IPS DF 6.9 (cell line): ENCODE measurements around the gene IPO7.
"Not testable (repeated sequence)": the region's sequence is repeated elsewhere in the genome, so short reads cannot be mapped to it uniquely, and the experiment has no call there.

Source experiments
- DNase-seq: peaks from one replicate; pipeline ENCODE4 v3.0.0-alpha.2; 2013; ENCODE audit warnings: low read depth, low spot score
- H3K27ac ChIP-seq: one replicate; pipeline ENCODE4 v1.5.1; 2013; ENCODE audit warnings: low read length, control low read depth
- H3K27me3 ChIP-seq: 2 replicates; pipeline ENCODE4 v1.6.1; 2013; ENCODE audit warnings: mild to moderate bottlenecking, low read length; ENCODE audit not compliant: control insufficient read depth, insufficient read depth
- H3K36me3 ChIP-seq: 2 replicates; pipeline ENCODE4 v1.6.1; 2013; ENCODE audit warnings: low read length; ENCODE audit not compliant: control insufficient read depth, insufficient read depth
- H3K4me1 ChIP-seq: 2 replicates; pipeline ENCODE4 v1.6.1; 2013; ENCODE audit warnings: low read length; ENCODE audit not compliant: control insufficient read depth, insufficient read depth
- H3K4me3 ChIP-seq: 2 replicates; pipeline ENCODE4 v1.5.1; 2013; ENCODE audit warnings: mild to moderate bottlenecking, low read length
- H3K9me3 ChIP-seq: 2 replicates; pipeline ENCODE4 v1.6.1; 2013; ENCODE audit warnings: low read length, inconsistent platforms; ENCODE audit not compliant: control insufficient read depth, insufficient read depth
- WGBS: extraction: QIAGEN DNeasy Blood & Tissue Kit; methylation state at CpG from one replicate; pipeline ENCODE4 v1.1.7; 2013; ENCODE audit warnings: mixed read lengths, missing lambda C conversion rate; ENCODE audit not compliant: insufficient read length, insufficient coverage; 5-methylcytosine and 5-hydroxymethylcytosine counted together

Gene IPO7

DNA sequence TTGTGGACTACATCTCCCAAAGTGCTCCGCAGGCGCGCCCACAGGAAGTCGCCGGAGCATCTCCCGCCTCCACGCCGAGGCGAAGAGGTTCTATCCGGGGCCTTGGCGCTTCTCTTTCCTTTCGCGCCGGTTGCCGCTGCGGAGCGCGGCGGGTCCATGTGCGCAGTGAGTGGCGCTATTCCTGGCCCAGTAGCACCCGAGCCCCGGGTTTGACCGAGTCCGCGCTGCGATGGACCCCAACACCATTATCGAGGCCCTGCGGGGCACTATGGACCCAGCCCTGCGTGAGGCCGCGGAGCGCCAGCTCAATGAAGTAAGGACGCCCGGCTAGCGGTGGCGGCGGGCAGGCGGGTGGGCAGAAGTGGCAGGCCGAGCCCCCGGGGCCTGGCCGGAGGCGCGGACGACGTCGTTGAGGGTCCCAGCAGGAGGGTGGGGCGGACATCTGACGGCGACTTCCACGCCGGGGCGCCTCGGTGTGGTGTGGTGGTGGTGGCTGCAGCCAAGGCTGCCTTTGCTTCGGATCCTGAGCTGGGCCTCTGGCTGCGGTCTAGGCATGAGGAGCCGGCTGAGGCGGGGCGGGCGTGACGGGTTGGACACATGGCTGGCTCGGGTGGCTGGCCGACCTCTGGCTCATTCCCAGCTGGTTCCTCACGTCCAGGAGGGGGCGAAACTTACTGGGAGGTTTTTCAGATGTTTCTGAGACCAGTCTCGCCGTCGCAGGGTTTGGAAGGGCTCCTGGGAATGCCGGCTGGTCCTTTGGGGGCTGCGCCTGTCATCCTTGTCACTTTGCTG is at the start of gene IPO7:
TSS of gene IPO7 (plus strand) at position 118 of the 792 bp plus-strand sequence. CDS start at position 230, 112 bp downstream.
- no peaks in the 10 kb centered on the region for H3K9me3 ChIP-seq
- WGBS = no CpG with 5 or more reads among the region's 70 CpGs
- no peaks in the 10 kb centered on the region for H3K27me3 ChIP-seq
- peak within 1 kb of the TSS; percentile 85 for H3K4me3 ChIP-seq
- peak; percentile 78 for DNase-seq
- H3K36me3 ChIP-seq = no peaks in the 10 kb centered on the region
- H3K4me1 ChIP-seq = no peaks in the 10 kb centered on the region
- no peak within 1 kb of the TSS for H3K27ac ChIP-seq

DNA sequence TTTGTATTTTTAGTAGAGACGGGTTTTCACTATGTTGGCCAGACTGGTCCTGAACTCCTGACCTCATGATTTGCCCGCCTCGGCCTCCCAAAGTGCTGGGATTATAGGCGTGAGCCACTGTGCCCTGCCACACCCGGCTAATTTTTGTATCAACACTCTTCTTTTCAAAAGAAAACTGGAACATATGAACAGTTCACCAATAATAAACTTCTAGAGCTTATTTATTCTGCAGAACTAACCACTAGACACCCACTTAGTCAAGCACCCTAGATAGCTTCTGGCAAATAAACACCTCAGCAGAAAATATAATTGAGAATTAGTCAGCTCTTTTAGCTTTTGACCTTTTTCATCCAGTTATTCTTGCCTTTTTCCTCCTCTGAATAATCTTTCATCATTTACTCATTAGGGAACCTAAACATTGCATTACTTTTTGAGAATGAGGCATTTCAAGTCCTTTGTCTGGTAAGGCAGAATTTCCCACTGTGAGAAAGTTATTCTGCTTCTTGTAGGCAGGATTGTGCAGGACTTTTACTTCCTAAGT is 42.7 kb upstream of the IPO7 start:
- no CpG with 5 or more reads among the region's 5 CpGs for WGBS
- DNase-seq = no peak
- H3K27me3 ChIP-seq = no peaks in the 10 kb centered on the region
- no peaks in the 10 kb centered on the region for H3K36me3 ChIP-seq
- no peak overlapping the region for H3K4me3 ChIP-seq
- no peak overlapping the region for H3K27ac ChIP-seq
- H3K4me1 ChIP-seq = no peaks in the 10 kb centered on the region
- no peaks in the 10 kb centered on the region for H3K9me3 ChIP-seq

DNA sequence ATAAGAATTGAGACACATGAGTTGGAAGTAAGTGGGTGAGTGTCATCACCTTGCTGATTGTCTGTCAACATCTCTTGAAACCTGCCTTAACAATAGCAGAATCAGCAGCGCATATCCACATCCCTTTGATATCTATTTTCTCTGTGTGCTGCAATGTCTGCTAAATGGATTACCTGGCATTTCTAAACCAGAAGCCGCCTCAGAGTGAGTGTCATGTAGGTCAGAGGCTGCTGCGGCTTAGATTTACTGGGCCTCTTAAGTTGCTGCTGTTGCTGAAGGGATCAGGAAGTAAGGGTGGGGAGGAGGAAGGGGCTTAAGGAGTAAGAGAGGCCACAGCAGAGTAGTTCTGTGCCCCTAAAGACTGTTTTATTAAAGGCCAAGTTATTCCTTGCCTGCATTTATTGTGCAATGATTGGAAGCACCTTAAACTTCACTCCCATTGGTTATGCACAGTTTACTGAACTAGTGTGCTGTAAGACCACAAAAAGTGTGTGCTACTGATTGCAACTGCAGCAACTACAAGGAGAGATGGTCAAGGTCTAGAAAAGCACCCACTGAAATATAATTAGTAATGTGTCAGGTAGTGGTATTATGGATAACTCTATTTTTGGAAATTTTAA is 40.3 kb upstream of the IPO7 start:
- peaks cover 3% of the 10 kb centered on the region; the same call in 1 of the 2 replicates for H3K4me1 ChIP-seq
- WGBS = no CpG with 5 or more reads among the region's 3 CpGs
- no peaks in the 10 kb centered on the region for H3K9me3 ChIP-seq
- H3K27ac ChIP-seq = no peak overlapping the region
- H3K36me3 ChIP-seq = no peaks in the 10 kb centered on the region
- no peak for DNase-seq
- no peak overlapping the region for H3K4me3 ChIP-seq
- no peaks in the 10 kb centered on the region for H3K27me3 ChIP-seq

DNA sequence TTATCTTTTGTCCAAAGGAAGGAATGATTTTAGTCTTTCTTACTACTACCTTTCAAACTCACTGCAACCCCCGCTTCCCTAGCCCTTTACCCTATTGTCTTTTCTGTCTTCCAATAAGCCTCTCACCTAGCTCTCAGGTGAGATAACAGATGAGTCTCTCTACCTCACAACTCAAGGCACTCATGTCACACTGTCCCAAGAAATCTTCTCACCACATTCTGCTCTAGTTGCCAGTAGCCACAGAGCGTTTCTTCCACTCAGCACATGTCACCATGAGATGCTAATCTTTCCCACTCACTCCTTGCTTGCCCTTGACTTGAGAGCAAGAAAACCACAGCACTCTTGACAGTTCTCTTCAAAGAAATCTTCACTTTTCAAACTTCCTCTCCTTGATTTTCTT is 37.4 kb upstream of the IPO7 start:
- H3K9me3 ChIP-seq = no peaks in the 10 kb centered on the region
- H3K4me1 ChIP-seq = peaks cover 3% of the 10 kb centered on the region; the same call in 1 of the 2 replicates
- no CpG with 5 or more reads among the region's 2 CpGs for WGBS
- no peaks in the 10 kb centered on the region for H3K27me3 ChIP-seq
- no peak overlapping the region for H3K27ac ChIP-seq
- no peak for DNase-seq
- no peaks in the 10 kb centered on the region for H3K36me3 ChIP-seq
- no peak overlapping the region for H3K4me3 ChIP-seq

DNA sequence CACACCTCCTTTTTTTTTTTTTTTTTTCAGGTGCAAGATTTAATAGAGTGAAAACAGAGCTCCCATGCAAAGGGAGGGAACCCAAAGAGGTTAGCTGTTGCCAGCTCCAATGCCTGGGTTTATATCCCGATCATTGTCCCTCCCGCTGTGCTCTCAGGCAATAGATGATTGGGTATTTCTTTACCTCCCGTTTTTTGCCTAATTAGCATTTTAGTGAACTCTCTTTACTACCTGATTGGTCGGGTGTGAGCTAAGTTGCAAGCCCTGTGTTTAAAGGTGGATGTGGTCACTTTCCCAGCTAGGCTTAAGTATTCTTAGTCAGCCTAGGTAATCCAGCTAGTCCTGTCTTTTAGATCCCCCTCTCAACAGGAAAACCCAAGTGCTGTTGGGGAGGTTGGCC is 36.7 kb upstream of the IPO7 start:
- WGBS = no CpG with 5 or more reads among the region's 4 CpGs
- H3K27me3 ChIP-seq, H3K9me3 ChIP-seq: not testable (repeated sequence)

DNA sequence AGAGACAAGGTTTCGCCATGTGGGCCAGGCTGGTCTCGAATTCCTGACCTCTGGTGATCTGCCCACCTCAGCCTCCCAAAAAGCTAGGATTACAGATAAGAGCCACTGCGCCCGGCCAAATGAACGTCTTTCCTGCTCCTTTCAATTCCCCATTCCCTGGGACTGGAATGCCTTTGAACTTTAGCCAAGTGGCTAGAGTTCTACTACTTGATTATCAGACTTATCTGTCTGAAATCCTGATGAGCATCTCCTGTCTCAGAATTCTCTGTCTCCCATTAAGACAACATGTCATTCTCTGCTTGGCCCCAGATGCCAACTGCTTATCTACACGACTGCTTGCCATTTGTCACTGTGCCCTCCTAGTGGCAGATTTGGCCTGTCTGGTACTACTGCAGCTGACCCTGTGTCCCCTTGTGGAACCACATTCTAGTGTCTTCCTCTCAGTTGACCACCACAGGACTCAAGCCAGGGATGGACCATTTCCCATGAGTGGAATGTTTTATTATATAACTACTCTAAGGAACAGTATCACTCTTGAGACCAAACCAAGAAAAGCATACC is 33.1 kb upstream of the IPO7 start:
- WGBS = no CpG with 5 or more reads among the region's 6 CpGs
- Histone ChIP-seq H3K27me3 (no peaks in the 10 kb centered on the region), H3K36me3 (no peaks in the 10 kb centered on the region), H3K9me3 (no peaks in the 10 kb centered on the region), H3K27ac (no peak overlapping the region), H3K4me3 (no peak overlapping the region), H3K4me1 (peaks cover 3% of the 10 kb centered on the region; the same call in 1 of the 2 replicates)
- DNase-seq = no peak

More for the DNA sequence above, 36.7 kb upstream of the IPO7 start:
- not testable (repeated sequence) for DNase-seq, H3K4me3 ChIP-seq, H3K27ac ChIP-seq, H3K36me3 ChIP-seq, H3K4me1 ChIP-seq

DNA sequence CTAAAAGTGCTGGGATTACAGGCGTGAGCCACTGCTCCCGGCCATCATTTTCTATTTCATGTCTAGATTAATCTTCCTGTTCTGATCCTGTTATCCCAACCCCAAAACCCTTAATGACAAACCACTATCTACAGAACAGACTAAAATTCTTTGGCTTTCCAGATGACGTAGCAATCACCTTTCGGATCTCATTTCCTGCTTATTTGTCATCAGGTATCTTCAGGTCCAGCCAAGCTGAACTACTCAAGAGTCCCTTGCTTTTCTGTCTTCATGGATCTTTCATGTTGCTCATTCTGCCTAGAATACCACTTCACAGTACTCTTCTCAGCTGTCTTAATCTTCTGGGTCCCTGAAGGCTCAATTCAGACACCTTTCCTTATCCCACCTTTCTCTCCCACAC is 27.4 kb upstream of the IPO7 start:
- H3K4me1 ChIP-seq = no peaks in the 10 kb centered on the region
- DNase-seq = no peak
- H3K36me3 ChIP-seq = no peaks in the 10 kb centered on the region
- no CpG with 5 or more reads among the region's 4 CpGs for WGBS
- no peaks in the 10 kb centered on the region for H3K27me3 ChIP-seq
- no peak overlapping the region for H3K4me3 ChIP-seq
- H3K27ac ChIP-seq = no peak overlapping the region
- no peaks in the 10 kb centered on the region for H3K9me3 ChIP-seq

DNA sequence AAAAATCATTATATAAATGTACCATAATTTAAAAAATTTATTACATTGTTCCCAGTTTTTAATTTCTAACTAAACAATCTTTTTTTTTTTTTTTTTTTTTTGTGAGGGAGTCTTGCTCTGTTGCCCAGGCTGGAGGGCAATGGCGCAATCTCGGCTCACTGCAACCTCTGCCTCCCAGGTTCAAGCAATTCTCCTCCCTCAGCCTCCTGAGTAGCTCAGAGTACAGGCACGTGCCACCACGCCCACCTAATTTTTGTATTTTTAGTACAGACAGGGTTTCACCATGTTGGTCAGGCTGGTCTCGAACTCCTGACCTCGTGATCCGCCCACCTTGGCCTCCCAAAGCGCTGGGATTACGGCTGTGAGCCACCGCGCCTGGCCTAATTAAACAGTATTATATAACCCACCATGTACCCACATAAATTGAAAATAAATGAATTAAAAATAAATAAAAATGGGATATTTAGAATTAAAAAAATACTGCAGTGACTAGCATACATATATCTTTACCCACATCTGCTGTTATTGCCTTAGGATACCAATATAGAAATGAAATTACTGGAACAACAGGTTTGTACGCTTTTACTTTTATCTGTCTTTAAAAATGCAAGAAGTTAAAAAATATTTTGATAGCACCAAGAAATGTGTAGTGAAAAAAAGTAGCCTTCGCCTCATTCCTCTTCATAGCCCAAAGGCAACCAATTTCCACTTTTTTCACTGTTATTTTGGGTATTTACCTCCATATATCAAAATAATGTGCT is 23.4 kb upstream of the IPO7 start:
- H3K4me1 ChIP-seq, H3K36me3 ChIP-seq, DNase-seq, H3K27me3 ChIP-seq, H3K4me3 ChIP-seq, H3K9me3 ChIP-seq, H3K27ac ChIP-seq: not testable (repeated sequence)
- WGBS = no CpG with 5 or more reads among the region's 13 CpGs

DNA sequence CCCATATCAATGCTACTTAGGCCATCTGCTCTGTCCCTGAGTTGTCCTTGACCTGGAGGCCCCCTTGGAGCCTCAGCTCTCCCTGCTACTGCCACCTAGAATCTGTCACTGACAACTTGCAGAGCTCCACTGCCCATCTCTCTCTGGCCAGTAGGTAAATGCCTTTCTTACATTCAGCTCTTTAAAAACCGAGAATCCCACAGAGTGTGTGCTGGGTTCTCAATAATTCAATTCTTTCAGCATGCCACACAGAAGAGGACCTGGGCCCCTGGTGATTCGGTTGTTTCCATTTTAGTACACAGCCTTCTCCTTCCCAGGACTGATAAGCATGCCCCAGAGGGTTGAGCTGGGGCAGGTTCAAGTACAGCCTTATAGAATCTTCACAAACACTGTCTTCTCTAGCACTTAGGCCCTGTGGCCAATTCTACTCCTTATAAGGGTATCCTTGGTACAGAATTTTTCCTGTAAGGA is 22.0 kb upstream of the IPO7 start:
- WGBS = no CpG with 5 or more reads among the region's 2 CpGs
- H3K27me3 ChIP-seq = no peaks in the 10 kb centered on the region
- H3K36me3 ChIP-seq = no peaks in the 10 kb centered on the region
- no peak overlapping the region for H3K27ac ChIP-seq
- no peak for DNase-seq
- no peak overlapping the region for H3K4me3 ChIP-seq
- H3K9me3 ChIP-seq = no peaks in the 10 kb centered on the region
- peaks cover 3% of the 10 kb centered on the region; the same call in 1 of the 2 replicates for H3K4me1 ChIP-seq
